NCI-H2196 treated with DMSO at 0.1 percent for 48 hours (cell line): Measurements from ENCODE around the gene TENT5C.

Source experiments
- DNase-seq: peaks from one replicate; lab custom pipeline; 2025; ENCODE audit not compliant: unreplicated experiment; lab: John Stamatoyannopoulos, UW

The TENT5C gene

GRCh38 chr1:117612517-117613248, 6.8 kb downstream of the TENT5C start:
- DNase-seq = no peak

DNA sequence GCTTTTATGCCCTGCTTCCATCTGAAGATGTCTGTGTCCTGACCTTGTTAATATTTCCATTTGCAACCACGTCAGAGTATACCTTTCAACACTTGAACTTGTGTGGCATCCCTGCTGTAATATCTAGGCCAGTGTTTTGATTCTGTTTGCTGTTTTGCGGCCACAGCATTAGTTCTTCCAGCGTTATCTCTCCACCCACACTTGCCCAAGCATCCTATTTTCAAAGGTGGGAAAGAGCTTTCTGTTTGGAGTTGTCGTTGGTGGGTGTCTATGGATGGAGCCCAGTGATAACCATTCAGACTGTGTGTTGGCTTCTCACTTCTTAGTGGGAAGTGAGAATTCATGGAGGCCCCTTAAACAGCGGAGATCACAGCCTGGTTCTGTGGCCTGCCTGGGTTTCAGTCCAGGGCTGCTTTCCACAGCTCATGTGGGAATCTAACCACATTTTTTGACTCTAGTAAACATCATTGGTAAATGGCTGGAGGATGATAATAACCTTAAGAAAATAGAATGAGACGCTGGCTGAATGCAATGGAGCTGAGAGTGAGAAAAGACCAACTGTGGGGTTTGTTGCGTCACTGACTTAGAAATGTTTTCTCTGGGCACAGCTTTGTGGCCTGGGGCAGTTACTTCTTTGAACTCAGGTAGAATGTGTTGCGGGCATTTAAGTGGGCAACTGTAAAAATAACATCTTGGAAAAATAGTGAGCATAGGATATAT, 7.6 kb downstream of the TENT5C start:
- DNase-seq = no peak

DNA sequence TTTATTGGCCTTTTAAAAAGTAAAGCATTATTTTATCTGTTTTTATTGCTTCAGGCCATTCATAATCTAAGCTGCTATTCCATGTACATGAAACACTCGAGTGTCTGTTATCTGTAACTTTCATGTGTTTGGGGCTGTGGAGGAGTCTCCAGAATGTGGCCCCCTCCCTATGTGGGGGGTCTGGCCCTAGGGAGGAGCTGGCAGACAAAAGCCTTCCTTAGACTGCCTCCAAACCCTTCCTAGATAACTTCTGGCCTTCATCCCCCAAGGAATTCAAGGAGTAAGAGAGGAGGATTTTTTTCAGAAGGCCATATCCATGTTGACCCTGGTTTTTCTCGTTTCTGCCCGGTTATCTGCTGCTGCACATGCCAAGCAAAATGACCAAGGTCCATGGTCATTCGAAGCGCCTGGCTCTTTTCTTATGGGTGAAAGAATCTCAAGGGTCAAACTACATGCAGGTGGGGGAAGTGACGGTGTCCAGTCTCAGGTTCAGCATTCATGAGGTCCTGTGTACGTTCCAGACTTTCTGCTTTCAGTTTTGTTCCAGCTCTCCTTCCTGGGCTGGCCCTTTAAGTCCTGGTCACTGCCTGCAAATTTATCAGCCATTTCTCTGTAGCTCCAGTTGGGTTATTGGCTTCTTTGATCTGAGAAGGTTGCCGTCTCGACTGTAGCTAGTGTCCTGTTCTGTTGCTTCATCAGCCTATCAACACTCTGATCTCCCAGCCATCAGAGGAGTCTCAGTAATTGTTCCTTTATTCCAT, 8.3 kb downstream of the TENT5C start:
- no peak for DNase-seq

- DNase-seq = no peak
Measured at GRCh38 chr1:117615474-117615873, 9.6 kb downstream of the TENT5C start.

GRCh38 chr1:117616356-117616755, 10.5 kb downstream of the TENT5C start:
- DNase-seq = no peak

- no peak for DNase-seq
Measured at GRCh38 chr1:117616967-117617366, 11.1 kb downstream of the TENT5C start.

DNA sequence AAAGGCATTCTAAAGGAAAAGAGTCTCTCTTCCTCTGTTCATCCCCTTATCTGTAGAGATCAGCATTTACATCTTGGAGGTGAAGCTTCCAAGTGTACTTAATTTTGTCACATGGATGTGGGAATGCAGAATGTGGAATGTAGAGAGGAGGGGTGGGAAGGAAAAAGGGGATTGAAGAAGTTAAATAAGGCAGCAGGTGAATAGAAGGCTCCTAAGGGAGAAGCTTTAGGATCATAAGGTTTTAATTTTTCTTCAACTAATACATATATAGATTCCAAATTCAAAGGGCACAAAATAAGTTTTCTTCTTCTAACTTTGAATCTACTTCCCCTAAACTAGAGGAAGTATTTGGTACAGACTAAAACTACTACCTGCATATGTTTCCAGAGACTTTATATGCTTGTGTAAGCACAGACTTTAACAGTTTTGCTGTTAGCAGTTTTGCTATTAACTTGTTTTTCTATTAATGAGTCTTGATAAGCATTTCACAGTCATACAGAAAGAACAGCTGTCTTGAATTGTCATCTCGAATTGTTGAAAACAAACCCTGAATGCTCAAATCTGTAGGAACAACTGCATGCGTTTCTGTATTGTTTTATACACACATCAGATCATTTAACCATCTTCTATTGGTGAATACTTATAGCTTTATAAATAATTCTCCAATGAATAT, 12.7 kb downstream of the TENT5C start:
- no peak for DNase-seq

GRCh38 chr1:117620440-117620839, 14.6 kb downstream of the TENT5C start:
- no peak for DNase-seq

GRCh38 chr1:117621316-117621715, 15.5 kb downstream of the TENT5C start:
- no peak for DNase-seq

GRCh38 chr1:117622726-117623125, 16.9 kb downstream of the TENT5C start:
- DNase-seq = no peak

DNA sequence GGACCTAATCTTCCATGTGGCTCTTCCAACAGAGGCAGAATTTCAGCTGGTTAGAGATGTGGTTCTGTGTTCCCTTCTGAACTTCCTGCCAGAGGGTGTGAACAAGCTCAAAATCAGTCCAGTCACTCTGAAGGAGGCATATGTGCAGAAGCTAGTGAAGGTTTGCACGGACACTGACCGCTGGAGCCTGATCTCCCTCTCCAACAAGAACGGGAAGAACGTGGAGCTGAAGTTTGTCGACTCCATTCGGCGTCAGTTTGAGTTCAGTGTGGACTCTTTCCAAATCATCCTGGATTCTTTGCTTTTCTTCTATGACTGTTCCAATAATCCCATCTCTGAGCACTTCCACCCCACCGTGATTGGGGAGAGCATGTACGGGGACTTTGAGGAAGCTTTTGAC, 17.3 kb downstream of the TENT5C start:
- no peak for DNase-seq

- DNase-seq = no peak
Measured at GRCh38 chr1:117623698-117624097, 17.9 kb downstream of the TENT5C start.

GRCh38 chr1:117627546-117628130, 21.8 kb downstream of the TENT5C start:
- DNase-seq = peak; percentile 86

- no peak for DNase-seq
Measured at GRCh38 chr1:117628343-117628742, 22.5 kb downstream of the TENT5C start.

GRCh38 chr1:117629625-117630422, 24.0 kb downstream of the TENT5C start:
- DNase-seq = no peak

DNA sequence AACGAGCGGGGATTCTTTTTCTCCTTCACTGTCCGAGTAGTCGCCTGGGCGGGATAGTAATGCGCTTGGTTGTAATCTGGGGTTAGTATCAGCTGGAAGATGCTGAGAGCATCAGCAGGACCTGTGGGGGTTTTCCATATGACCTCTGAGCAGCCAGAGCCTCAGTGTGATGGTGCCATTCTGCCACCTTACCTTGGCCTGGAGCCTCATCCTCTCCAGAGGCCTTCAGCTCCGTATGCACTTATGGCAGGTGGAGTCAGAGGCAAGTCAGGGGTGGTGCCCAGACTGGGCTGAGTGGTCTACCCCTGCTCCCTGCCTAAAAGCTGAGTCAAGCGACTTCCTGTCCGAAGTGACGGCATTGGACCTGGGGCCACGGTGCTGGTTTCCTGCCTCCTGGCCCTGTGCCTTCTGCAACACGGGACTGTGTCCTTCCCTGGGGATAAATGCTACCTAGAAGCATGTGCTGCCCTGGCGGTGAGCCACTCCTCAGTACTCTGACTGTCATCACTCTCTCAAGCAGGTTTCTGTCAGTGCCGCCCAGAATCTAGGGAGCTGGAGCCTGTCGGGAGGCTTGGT, 24.7 kb downstream of the TENT5C start:
- DNase-seq = no peak

DNA sequence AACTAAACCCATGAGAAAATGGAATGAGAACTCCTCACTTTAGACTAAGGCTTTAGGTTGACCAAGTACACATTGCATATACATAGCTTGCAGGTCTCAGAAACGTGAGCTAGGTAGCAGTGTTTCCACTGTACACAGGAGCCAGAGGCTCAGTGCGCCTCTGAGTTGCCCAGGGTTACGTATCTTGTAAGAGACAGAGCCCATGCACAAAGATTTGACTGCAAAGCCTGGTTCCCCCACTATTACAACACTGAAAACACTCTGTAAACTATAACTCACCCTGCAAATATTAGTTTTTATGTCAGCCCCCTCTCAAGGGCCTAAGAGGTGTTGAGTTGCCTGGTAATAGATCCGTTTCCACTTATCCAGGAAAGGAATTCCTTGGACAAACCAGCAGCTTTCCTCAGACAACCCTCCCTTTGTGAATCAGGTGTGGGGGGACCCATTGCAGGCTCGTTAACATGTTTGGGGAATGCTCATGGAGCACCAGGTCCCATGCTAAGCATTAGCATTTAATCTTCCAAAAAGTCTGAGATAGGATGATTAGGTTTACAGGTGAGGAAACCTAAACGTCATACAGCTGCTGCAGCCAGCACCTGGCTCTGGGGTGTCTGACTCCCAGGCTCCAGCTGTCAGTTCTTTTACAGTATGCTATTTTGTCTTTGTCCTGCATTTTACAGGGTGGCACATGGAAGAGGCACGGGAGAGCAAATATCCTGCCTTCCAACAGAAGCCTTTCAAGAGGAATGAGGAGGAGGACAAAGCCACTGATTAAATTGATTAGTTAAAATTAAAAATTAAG, 25.7 kb downstream of the TENT5C start:
- peak; percentile 73 for DNase-seq

DNA sequence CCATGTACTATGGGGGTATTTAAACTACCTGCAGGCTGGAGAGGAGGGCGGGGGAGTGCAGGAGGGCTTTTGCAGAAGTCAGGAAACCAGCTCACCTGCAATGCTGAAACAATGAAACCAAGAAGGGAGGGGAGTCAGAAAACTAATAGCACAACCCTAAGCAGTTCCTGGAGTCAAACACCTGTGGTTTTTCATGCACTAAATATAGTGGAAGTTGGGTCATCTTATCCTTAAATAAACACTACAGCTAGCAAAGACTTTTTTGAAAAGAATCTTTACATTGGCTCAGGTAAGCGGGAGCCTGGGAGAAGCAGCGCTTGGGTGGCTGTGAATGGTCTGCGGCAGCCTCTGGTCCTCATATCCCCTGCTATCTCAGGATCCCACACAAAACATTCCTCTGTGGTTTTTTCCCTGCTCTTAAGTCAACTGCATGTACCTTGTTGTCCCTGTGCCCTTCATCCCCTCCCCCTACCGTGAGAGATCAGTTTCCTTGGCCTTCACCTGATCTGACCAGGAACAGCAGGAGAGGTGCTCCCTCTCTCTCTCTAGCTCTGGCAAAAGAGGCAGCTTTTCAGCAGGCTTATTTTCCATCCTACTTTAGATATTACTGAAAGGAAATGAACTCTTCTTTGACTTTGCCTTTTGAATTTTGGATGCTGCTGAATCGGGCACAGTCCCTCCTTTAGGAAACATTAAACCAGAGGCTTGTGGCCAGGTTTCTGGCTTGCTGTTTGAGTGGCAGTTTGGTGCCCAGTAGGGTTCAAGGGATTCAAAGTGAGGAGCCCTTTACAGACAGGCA, 26.6 kb downstream of the TENT5C start:
- DNase-seq = peak; percentile 83
